Stimulated activated CD4-positive, alpha-beta T cell treated with anti-CD3 and anti-CD28 coated beads, Interleukin-1b, Interleukin-23, amount 100 ng/mL, for 1 hour (primary cell): ENCODE measurements around the gene ENOPH1.
"Not testable (repeated sequence)": the region's sequence is repeated elsewhere in the genome, so short reads cannot be mapped to it uniquely, and the experiment has no call there.

Source experiments
- DNase-seq, 2 donors: peaks; one replicate each; pipeline ENCODE4 v3.0.0-alpha.2; 2020; ENCODE audit warnings: low read depth in 2 of 2

The ENOPH1 gene

DNA sequence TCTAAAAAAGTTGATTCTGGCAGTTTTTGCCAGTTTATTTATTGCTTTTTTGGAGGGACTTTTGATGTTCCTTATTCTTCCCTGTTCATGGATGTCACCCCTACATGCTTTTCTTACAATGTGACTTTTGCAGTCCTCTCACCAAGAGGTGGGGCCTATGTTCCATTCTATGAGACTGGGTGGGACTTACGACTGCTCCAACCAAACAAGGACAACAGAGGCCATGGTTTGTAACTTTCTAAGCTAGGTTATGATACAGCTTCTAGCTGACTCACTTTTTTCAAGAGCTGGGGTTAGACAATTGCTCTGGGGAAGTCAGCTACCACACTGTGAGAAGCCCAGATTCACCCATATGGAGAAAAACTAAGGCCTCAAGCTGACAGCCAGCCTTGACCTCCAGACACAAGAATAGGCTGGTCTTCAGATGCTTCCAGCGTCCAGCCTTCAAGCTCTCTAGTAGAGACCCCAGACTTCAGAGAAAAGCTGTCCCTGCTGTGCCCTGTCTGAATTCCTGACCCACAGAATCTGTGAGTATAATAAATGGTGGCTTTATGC, 39.5 kb downstream of the ENOPH1 start:
- no peak for DNase-seq

DNA sequence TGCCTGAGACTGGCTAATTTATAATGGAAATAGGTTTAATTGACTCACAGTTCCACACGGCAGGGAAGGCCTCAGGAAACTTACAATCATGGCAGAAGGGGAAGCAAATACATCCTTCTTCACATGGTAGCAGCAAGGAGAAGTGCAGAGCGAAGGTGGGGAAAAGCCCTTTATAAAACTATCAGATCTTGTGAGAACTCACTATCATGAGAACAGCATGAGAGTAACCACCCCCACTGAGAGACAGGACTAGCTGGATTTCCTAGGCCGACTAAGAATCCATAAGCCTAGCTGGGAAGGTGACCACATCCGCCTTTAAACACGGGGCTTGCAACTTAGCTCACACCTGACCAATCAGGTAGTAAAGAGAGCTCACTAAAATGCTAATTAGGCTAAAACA, 42.7 kb downstream of the ENOPH1 start:
- DNase-seq = not testable (repeated sequence)

DNA sequence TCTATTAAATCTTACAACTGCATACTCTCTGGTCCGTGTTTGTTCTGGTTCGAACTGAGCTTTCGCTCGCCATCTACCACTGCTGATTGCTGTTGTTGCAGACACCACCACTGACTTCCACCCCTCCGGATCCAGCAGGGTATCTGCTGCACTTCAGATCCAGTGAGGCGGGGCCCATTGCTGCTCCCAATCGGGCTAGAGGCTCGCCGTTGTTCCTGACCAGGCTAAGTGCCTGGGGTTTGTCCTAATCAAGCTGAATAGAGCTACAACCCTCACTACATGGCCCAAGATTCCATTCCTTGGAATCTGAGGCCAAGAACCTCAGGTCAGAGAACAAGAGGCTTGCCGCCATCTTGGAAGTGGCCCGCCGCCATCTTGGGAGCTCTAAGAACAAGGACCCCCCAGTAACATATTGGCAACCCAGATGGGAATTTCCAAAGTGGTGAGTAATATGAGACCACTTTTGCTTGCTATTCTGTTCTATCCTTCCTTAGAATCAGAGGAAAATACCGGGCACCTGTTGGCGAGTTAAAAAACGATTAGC, 43.3 kb downstream of the ENOPH1 start:
- DNase-seq = no peak

DNA sequence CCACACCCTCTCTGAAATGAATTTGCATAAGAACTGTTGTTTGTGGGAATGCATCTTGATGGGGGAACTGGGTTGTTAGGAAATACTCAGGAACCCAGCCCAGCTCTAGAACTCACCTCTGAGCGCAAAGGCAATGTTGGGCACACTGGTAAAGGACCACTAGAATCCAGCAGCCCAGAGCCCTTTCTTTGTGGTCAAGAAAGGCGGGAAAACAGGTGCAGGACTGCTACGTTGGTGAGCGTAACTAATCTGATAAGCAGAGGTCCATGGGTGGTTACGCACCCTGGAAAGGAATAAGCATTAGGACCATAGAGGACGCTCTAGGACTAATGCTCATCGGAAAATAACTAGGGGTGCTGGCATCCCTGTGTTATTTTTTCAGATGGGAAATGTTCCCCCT, 45.5 kb downstream of the ENOPH1 start:
- DNase-seq = not testable (repeated sequence)

DNA sequence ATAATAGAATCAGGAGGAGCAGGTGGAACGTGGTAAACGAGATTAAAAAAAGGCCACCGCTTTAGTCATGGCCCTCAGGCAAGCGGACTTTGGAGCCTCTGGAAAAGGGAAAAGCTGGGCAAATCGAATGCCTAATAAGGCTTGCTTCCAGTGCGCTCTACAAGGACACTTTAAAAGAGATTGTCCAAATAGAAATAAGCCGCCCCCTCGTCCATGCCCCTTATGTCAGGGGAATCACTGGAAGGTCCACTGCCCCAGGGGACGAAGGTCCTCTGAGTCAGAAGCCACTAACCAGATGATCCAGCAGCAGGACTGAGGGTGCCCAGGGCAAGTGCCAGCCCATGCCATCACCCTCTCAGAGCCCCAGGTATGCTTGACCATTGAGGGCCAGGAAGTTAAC, 47.1 kb downstream of the ENOPH1 start:
- not testable (repeated sequence) for DNase-seq

DNA sequence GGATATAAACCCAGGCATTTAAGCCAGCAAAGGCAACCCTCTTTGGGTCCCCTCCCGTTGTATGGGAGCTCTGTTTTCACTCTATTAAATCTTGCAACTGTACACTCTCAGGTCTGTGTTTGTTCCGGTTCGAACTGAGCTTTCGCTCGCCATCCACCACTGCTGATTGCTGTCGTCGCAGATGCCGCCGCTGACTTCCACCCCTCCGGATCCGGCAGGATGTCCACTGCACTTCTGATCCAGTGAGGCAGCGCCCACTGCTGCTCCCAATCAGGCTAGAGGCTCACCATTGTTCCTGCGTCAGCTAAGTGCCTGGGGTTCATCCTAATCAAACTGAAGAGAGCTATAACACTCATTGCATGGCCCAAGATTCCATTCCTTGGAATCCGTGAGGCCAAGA, 49.2 kb downstream of the ENOPH1 start:
- DNase-seq = no peak

DNA sequence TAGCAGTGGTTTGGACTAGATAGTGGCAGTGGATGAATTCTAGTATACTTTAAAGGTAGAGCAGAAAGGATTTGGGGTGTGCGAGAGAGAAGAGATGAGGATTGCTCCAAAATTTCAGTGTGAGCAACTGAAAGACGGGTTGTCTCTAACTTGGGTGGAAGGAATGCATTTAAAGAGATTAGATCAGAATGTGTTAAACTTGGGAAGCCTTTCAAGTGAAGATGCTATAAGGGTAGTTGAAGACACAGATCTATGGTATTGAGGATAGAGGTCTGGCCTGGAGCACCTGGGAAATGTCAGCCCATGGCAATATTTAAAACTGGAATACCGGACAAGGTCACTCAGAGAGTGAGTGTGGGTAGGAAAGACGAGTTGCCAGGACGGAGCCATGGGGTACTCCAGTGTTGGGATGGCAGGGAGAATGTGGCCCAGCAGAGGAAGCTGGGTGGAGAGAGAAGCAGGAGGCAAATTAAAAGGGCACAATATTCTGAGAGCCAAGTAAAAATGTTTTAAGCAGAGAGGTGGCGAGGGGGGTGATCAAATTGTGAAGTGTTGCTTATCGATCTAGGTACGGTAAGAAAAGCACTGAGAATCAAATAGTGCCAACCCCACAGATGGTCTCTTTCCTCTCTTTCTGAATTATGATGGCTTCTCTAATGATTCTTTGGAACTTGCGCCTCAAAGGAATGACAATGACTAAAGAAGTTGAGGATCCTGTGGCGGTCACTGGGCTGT, 50.5 kb downstream of the ENOPH1 start:
- no peak for DNase-seq

DNA sequence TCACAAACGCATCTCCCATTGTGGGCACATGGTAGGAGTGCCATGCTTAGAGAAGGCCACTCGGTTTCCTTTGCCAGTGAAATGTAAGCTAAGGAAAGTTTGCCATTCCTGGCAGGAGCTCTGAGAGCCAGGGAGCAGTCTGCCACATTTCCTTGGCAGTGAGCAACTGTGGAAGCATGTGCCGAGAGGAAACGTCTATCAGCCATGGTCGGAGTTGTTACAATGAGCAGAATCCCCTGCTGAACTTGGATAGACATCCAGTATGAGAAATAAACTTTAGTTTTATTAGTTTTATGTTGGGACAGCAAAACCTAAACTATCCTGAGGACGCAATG, 51.1 kb downstream of the ENOPH1 start:
- no peak for DNase-seq

DNA sequence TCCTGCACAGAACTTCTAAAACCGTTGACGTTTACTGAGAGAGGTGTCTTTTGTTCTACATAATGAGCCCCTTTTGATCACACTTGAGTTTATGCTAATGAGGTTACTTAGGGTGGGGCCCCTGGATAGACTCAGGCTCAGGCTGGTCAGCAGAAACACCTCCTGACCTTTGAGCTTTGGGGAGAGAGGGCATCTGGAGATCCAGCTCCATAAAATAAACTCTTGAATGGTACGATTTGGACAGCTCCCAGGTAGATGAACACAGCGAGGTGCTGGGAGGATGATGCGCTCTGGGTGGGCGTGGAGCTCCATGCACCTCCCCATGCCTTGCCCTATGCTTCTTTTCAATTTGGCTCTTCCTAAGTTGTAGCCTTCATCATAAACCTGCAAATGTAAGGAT, 52.0 kb downstream of the ENOPH1 start:
- no peak for DNase-seq

DNA sequence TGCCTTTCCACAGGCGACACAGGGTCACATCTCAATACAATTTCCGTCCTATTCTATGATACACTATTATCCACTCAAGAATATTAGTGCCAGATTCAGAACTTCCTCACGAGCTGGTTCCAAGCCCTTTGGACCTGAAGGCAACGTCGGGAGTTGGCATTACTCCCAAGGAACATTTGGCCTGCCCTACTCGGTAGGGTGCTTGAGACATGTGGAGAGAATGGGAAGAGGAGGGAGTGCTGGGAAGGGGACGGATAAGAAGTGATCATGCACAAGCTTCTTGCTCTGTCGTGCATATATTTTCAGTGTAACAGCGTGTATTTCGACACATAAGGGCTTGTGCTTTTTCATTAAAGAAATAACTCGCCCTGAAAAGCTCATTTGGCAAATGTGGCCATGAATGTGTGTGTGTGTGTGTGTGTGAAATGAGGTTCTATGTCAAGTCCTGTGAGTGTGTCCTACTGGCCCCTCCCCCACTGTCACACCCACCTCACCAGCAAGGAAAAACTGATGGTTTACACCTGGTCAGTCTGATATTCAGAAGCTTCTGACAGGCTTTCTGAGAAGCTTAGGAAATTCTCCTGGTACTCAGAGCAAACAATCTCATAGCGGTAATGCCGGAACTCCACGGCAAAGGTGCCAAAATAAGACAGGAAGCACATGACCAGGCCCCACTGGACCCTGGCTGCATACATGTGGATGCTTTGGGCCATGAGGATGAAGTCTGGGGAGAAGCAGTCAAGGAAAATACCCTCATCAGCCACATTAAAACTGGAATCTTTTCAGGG, 54.8 kb downstream of the ENOPH1 start:
- no peak for DNase-seq

DNA sequence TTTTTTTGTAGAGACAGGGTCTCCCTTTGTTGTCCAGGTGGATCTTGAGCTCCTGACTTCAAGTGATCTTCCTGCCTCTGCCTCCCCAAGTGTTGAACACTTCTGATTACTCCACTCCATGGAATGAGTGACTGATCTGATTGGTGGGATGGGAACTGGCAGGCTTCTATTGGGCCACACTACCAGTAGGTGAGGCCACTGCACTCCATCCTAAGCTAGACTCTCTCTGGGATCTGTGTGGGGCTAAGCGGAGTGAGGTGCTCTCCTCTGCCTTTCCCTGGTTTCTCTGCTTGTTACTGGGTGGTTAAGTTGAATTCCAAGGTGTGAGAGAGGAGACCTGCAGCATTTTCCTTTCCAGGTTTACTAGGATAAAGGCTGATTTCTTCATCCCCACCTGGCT, 58.7 kb downstream of the ENOPH1 start:
- no peak for DNase-seq

DNA sequence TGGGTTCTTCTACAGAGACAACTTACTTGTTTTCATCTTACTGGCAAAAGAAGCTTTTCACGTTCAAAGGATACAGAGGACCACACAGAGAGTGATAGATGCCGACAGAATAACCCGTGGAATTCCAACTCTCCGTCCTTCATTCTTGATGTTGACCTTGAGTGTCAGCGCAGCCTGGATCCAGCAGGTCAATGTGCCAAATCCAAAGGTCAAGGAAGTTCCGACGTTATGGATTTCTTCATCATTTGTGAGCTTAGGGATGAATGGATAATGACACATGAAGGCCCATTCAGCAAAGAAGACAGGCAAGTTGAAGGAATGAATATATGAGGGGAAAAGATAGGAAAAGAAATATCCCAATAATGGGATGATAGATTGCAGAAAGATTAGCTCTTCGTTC, 59.6 kb downstream of the ENOPH1 start:
- no peak for DNase-seq

DNA sequence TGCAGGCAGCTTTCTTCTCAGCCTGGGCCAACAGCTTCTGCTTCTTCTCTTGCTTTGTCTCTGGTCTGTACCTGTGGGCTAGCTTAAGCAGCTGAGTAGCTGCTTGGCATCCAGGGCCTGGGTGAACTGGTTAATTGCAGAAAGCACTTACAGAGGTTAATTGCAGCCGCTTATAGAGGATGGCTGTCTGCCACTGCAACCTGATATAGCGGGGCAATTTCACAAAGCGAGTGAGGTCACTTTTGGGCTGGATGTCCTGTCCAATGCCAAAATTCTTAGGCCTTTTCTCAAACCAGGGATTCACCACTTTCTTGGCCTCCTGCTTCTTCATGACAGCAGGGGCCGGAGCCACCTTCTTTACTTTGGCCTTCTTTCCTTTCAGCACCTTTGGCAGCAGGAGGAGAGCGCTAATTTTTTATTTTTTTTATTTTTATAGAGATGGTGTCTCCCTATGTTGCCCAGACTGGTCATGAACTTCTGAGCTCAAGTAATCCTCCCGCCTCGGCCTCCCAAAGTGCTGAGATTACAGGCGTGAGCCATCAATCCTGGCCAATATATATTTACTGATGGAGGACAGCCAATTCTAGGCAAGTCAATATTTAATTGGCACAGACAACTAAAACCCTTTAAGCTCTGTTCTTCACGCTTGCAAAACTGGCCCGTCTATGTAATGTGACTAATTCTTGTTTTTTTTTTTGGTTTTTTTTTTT, 61.0 kb downstream of the ENOPH1 start:
- no peak for DNase-seq

DNA sequence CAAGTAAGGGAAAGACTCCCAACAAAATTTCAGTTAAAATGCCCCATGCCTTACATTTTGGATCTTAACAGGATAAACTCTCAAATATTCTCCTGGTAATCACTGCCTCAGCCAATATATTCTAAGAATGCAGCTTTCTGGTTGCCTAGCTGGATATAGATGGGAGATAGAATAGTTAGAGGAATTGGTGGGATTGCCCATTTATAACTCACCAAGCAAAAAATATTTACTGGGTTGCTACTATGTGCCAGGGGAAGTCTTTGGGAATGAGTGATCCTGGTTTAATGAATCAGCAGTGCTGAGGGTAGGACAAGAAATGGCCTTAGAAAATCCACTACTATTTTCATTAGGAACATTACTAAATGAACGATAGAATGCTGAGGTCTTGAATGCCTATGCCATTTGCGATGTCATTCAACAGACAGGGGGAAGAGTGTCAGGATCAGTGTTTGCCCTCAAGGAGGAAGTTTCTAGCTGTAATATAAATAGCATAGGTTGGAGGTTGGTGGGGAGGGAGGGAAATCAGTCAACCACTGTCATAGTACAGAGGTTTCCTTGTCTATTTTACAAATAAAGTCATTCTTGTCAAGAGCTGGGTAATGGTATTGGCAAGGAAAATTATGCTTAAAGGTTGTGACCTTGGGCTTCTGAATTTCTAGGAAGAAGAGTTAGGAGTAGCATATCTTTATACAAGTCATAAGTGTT, 63.5 kb downstream of the ENOPH1 start:
- DNase-seq = no peak

DNA sequence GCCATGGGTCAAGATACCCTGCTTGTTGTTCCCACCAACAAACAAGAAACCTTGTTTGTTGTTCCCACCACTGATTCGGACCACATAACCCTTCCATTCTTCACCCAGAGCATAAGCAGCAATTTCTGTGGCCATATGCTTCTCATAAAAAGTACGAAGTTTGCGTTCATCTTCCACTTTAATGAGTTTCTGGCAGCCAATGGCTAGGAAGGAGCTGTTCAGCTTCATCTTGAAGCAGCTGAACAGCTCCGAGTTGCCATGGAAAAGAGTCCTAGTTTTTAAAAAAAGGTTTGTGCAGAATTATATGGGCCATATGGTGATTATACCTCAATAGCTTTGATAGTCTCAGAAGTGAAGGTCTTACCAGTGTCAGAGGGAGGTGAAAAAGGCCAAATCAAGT, 65.3 kb downstream of the ENOPH1 start:
- DNase-seq = no peak

DNA sequence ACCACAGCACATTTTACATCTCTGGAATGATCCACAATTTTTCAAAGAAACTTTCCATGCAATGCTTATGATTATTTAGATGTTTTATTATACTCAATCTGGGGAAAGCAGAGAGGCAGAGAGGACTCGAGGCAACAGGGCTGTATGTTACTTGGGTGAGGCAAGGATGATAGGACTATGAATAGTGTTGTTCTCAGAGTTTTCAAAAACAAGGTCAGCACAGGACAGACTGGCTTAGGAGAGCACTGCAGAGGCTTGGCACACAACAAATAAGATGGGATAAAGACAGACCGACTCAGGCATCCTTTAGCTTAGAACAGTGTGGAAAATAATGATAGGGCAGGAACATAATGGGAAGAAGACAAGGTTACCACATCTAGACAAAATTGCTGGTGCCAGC, 66.0 kb downstream of the ENOPH1 start:
- DNase-seq = no peak

DNA sequence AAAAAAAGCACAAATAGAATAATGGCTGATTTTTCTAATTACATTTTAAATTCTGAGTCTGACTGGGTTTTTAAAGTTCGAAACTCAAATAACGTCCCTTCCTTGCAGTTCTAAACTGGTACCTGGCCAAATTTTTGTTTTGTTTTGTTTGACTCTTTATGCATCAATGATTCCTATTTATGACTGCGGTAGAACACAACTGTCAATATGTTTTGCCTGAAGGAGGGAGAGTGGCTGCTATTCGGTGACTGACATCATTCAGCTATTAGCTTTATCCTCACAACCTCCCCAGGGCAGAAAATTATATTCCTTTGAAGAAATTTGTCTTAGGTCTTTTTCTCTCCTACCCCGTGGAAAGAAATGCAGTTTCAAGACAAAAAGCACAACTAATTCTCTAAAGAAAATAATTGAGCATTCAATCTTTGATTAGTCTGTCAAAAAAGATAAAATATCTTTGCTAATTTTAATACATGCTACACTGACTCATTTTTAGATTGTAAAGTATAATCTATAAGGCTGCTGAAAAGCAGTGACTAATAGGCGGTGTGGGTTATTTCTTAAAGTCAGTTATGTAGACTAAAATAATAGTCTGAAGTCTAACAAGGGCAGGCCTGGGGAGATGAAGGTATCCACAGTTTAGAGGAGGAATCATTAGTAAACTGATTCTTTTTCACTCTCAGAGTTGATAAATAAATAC, 69.5 kb downstream of the ENOPH1 start:
- no peak for DNase-seq

DNA sequence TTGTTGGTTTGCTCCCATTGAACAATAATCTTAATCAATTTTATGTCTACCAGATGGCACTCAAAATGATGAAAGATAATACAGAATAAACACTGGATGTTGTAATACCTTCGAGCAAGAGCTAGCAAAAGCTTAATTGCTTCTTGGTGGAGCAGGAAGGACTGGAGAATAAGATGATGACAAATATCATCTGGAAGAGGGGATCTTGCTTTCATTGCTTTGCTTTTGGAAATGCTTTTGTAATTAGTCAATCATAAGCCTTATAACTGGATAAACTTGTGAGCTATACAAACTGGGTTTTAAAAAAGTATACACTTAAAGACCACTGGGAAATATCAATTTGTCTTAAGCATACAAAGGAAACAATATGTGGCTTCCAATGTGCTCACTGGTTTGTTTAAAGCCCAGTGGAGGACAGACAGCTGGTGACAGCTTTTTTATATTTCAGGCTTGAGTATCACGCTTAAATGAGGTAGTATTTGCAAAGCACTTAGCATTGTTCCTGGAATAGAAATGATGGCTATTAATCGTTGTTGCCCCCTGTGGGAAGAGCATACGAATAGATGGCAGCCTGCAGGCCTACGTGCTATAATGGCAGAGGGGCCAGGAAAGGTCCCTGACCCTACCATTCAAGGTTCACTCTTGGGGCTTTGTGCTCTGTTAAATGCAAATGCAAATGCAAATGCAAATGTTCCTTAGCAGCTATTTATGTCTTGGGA, 70.2 kb downstream of the ENOPH1 start:
- DNase-seq = no peak

DNA sequence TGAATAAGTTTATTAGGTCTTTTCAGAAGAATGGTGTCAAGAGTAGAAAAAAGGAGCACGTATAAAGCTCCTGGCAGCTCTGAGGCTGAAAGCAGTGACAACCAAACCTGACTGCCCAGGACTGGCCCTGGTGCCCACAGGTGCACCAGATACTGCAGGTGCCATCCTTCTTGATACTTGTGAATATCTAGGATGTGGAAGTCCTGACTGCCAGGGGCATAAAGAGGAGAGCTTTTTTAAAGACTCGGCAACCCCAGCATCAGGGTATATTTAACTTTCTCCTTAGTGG, 70.7 kb downstream of the ENOPH1 start:
- DNase-seq = no peak

DNA sequence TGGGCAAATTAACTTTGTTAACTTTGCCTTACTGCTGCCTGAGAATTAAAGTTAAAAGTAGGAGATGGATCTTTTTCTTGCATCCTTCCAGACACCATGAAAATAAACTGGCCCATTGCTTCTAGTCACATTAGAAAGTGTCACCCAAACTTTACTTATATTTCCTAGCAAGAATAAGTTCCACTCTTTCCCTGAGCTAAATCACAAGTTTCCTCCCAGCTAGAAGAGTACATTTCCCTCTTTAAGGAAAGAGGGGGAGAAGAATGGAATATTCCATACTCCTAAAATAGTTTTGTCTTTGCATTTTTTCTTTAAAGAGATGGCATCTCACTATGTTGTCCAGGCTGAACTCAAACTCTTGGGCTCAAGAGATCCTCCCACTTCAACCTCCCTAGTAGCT, 77.6 kb downstream of the ENOPH1 start:
- DNase-seq = no peak
